Neuron (in vitro differentiated cells): ENCODE measurements around the gene CDH4.

Source experiments
- H2AFZ ChIP-seq: one replicate; pipeline ENCODE4 v1.6.1; 2013; ENCODE audit warnings: low read depth, mild to moderate bottlenecking, inconsistent platforms, low read length, moderate library complexity
- H3K27me3 ChIP-seq: one replicate; pipeline ENCODE4 v1.6.1; 2013; ENCODE audit warnings: low read length; ENCODE audit not compliant: insufficient read depth
- H3K36me3 ChIP-seq: one replicate; pipeline ENCODE4 v1.6.1; 2013; ENCODE audit warnings: low read length; ENCODE audit not compliant: insufficient read depth
- H3K4me1 ChIP-seq: one replicate; pipeline ENCODE4 v1.6.1; 2013; ENCODE audit warnings: low read length; ENCODE audit not compliant: insufficient read depth
- H3K4me3 ChIP-seq: 2 replicates; pipeline ENCODE4 v1.5.1; 2013; ENCODE audit warnings: mild to moderate bottlenecking, low read length, moderate library complexity
- H3K9me3 ChIP-seq: one replicate; pipeline ENCODE4 v1.6.1; 2013; ENCODE audit warnings: low read length

Gene CDH4

DNA sequence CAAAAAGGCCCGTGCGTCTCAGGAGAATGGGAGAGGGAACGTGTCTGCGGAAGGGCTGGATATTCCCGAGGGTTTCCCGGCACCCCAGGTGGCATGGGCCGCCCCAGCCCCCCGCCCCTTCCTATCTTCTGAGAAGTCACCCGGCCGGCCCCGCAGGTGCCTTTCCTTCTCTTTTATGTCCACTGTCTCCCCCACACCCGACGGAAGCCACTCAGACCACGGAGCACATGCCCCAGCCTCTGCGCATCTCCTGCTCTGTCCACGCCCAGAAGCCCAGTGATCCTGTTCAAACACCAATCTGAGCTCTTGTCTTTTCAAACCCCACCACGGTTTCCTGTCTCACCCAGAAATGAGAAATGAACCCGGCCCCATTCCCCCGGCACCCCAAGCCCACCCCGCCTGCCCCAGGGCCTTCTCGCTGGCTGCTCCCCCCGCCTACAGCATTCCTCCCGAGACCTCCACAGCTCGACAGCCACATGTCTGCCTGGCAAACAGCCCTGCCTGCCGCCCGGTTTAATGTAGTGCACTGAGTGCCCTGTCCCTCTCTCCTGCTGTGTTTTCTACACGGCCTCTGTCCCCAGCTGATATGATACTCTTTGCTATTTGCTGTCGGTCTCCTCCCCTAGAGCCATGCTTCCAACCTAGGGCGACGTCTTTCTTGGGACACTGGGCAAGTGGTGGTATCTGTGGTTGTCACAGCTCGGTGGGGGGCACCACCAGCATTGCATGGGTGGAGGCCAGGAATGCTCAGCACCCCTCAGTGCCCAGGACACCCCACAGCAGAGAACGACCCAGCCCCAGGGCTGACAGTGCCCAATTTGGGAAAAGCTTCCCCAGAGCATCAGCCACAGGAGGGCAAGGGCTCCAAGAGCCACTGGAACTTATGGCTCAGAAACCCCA lies 630.9 kb downstream of the CDH4 start:
- H3K4me3 ChIP-seq = no peak overlapping the region
- no peak overlapping the region for H2AFZ ChIP-seq

DNA sequence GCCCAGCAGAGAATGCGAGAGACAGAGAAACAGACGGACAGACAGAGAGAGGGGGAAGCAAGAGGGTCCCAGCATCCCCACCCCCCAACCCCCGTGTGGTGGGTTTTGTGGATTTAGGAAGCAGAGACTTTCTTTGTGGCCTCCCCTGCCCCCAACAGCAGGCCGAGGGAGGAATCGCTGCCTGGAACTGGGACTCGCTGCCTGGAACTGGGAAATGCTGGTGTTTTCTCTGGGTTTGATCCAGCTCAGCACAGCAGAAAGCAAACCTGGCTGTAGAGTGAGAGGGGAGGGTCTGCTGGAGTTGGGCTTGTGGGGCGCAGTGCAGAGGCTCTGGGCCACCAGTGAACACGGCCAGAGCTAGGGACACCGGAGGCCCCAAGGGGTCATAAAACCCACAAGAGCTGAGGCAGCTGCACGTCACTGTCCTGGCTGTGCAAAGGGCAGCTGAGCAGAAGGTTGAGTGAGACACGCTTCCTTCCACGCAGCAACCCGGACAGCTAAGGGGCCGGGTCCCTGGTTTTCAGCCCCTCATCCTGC lies 631.9 kb downstream of the CDH4 start:
- no peaks in the 10 kb centered on the region for H3K27me3 ChIP-seq
- no peak overlapping the region for H3K4me3 ChIP-seq
- H3K4me1 ChIP-seq = no peaks in the 10 kb centered on the region
- no peaks in the 10 kb centered on the region for H3K36me3 ChIP-seq
- no peaks in the 10 kb centered on the region for H3K9me3 ChIP-seq
- H2AFZ ChIP-seq = no peak overlapping the region

More for the DNA sequence above, 630.9 kb downstream of the CDH4 start:
- H3K36me3 ChIP-seq = no peaks in the 10 kb centered on the region
- no peaks in the 10 kb centered on the region for H3K4me1 ChIP-seq
- H3K9me3 ChIP-seq = no peaks in the 10 kb centered on the region
- no peaks in the 10 kb centered on the region for H3K27me3 ChIP-seq

DNA sequence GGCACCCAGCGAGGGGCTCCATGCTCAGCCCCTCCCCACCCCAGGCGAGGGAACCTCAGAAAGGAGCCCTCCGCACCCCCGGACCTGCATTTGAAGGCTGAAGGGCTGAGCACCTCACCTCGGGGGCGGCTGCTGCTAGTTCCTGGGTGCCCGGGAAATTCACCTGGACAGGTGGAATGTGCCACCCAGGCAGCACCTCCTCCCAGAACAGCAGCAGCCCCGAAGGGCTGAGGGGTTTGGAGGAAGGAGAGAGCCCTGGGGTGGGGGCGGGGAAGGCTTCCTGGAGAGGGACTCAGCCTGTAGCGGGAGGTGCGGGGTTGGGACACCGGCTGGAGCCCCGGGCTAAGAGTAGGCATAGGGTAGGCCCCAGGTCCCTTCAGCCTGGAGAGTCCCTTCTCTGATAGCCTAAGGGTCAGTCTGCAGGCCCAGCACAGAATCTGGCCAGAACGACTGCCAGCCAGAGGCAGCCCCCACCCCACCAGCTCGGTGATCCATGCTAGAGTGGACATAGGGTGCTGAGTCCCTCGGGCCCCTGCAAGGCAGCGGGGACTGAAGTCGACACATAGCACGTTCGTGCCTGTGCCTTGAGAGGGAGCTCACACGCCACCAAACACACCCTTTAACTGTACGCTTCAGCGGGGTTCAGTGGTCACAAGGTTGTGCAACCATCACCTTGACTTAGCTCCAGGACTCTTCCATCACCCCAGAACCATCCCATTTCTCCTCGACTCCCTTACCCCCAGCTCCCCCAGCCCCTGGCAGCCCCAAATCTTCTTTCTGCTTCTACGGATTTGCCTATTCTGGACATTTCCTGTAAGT lies 632.7 kb downstream of the CDH4 start:
- Histone ChIP-seq H3K27me3 (no peaks in the 10 kb centered on the region), H3K9me3 (no peaks in the 10 kb centered on the region), H3K4me1 (no peaks in the 10 kb centered on the region), H3K4me3 (no peak overlapping the region), H3K36me3 (no peaks in the 10 kb centered on the region), H2AFZ (no peak overlapping the region)

DNA sequence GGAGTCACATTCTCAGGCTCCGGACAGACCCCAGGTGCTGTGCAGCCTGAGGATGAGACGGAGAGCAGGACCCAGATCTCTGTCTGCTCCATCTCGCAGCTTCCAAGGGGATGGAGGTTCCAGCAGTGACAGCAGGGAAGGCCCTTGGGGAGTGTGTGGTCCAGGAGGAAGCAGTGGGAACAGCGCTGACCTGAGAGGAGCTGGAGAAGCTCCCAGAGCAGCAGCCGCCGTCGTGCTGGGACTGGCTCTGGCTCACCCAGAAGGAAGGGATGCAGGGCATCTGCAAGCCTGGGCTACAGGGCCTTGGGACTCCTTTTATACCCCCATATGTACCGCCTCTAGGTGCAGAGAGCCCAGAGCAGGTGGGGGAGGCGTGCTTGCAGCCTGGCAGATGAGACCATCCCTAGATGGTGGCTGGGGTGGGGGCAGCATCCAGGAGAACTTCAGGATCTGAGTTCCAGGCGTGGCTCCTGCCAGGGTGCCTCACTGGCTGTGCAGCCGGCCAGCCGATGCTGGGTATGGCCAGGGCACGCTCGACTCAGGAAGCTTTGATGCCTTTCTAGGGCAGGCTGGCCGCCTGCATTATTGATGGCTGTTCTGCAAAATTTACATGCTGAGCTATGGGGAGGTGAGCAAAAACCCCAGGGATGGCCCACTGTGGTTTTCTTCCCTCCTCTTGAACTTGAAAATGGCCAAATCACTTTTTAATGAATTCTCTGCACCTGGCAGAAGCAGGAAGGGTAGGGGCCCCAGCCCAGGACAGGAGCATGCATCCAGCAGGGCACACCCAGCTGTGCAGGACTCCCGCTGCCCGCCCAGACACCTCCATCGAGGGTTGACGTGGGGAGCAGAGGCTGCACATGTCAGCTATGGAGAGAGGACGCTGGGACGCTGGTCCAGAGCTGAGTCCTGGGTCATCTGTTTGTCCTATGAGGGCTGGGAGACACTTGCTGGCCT lies 634.0 kb downstream of the CDH4 start:
- H3K4me3 ChIP-seq = no peak overlapping the region
- no peaks in the 10 kb centered on the region for H3K4me1 ChIP-seq
- no peaks in the 10 kb centered on the region for H3K9me3 ChIP-seq
- H2AFZ ChIP-seq = no peak overlapping the region
- no peaks in the 10 kb centered on the region for H3K36me3 ChIP-seq
- no peaks in the 10 kb centered on the region for H3K27me3 ChIP-seq

DNA sequence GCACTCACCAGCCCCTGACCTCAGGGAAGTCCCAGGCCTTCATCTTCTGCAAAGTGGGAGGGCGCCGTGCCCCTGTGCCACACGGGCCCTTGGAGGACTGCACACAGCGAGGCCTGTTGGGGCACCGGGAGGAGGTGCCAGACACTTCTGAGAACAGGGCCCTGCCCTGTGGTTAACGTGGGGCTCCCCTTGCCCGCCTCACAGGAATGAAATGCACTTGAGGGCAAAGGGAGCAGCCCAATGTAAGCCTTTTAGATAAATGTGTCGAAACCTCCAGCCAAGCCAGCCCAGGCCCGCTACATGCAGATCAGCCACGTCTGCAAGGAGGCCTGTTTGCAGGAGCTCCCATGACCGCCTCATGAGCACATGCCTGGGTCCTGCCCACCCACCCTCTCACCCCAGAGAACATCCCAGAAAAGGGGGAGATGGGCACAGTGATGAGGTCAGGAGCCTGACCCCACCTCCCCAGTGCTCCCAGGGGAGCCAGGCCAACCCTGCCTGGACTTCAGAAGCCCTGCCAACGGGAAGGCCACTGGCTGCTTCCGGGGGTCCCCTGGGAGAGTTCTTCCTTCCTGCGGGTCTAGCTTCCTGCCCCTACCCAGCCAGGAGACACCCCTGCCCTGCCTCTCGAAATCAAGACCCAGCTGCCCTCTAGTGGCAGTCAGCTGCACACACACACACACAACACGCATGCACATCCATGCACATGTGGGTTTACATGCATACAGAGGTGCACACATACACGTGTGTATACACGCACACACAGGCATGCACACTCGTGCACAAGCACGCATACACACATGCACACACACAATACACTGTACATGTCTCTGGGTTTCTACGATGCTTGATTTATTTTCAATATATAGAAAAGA lies 634.9 kb downstream of the CDH4 start:
- Histone ChIP-seq H3K36me3 (no peaks in the 10 kb centered on the region), H3K9me3 (no peaks in the 10 kb centered on the region), H2AFZ (no peak overlapping the region), H3K4me1 (no peaks in the 10 kb centered on the region), H3K4me3 (no peak overlapping the region), H3K27me3 (no peaks in the 10 kb centered on the region)

DNA sequence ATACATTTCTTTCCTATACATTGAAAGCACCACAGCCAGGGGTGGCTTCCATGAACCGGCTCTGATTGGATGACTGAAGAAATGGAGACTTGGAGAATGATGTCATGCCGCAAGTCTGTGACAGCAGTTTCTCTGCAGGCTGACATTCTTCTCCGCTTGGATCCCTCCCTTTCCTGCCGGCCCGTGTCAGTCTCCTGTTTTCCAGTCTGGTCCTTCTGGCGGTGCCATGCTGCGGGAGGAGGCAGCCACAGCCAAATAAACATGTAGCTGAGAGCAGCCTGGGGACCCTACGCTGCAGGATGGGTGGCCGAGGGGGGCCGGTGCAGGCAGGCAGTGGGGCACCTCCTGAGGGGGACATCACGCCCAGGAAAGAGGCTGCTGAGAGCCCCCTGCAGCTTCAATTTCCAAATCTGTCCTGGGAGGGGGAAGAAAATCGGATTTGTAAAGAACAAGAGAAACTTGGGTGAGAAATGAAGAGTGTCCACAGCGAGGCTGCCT lies 635.6 kb downstream of the CDH4 start:
- H3K4me1 ChIP-seq = no peaks in the 10 kb centered on the region
- no peaks in the 10 kb centered on the region for H3K27me3 ChIP-seq
- no peak overlapping the region for H3K4me3 ChIP-seq
- H3K36me3 ChIP-seq = no peaks in the 10 kb centered on the region
- no peaks in the 10 kb centered on the region for H3K9me3 ChIP-seq
- H2AFZ ChIP-seq = no peak overlapping the region

DNA sequence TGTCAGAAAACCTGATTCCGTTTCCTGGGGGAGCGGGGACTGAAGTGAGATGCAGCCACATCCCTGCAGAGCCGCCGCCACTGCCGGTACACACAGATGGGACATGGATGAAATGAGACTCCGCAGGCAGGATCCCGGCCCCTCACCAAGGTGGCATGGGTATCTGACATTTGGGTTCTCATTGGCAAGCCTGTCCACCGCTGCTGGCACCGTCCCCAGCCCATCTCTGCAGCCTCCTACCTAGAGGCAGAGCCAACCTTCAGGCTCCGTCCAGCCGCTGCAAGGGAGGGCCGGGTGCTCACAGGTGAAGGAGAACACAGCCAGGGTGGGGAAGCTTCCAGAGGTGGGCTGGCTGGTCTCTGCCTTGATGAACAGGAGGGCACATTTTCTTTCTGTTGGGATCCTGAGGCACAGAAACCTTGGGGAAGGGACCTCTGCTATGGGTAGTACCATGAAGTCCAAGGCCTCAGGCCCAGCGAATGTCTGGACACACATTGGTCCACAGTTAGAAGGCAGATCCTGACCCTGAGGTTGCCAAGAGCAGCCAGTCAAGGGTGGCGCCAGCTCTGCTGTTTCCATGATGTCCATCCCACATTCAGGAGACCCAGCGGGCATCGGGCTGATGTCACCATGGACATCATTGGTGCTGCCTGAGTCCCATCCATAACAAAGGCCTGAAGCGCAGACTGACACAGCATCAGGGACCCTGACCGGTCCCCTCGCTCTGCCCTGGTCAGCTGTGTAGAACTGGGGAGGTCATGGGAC lies 636.2 kb downstream of the CDH4 start:
- Histone ChIP-seq H3K9me3 (no peaks in the 10 kb centered on the region), H3K4me1 (no peaks in the 10 kb centered on the region), H3K4me3 (no peak overlapping the region), H3K27me3 (no peaks in the 10 kb centered on the region), H2AFZ (no peak overlapping the region), H3K36me3 (no peaks in the 10 kb centered on the region)

DNA sequence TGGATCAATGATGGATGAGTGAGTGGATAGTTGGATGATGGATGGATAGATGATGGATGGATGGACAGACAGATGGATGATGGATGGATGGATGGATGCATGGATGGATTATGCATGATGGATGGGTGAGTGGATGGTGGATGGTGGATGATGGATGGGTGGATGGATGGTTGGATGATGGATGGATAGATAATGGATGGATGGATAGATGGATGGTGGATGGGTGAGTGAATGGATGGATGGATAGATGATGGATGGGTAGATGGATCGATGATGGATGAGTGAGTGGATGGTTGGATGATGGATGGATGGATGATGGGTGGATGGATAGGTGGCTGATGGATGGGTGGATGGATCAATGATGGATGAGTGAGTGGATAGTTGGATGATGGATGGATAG lies 637.6 kb downstream of the CDH4 start:
- Histone ChIP-seq H3K4me3 (no peak overlapping the region), H3K9me3 (no peaks in the 10 kb centered on the region), H2AFZ (no peak overlapping the region), H3K27me3 (no peaks in the 10 kb centered on the region), H3K36me3 (no peaks in the 10 kb centered on the region), H3K4me1 (no peaks in the 10 kb centered on the region)

DNA sequence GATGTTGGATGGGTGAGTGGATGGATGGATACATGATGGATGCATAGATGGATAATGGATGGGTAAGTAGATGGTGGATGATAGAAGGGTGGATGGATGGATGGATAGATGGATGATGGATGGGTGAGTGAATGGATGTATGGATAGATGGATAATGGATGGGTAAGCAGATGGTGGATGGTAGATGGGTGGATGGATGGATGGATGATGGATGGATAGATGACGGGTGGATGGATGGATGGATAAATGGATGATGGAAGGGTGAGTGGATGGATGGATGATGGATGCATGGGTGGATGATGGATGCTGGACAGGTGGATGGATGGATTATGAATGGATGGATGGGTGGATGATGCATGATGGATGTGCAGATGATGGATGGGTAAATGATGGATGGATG lies 638.1 kb downstream of the CDH4 start:
- Histone ChIP-seq H3K9me3 (no peaks in the 10 kb centered on the region), H2AFZ (no peak overlapping the region), H3K36me3 (no peaks in the 10 kb centered on the region), H3K27me3 (no peaks in the 10 kb centered on the region), H3K4me3 (no peak overlapping the region), H3K4me1 (no peaks in the 10 kb centered on the region)

DNA sequence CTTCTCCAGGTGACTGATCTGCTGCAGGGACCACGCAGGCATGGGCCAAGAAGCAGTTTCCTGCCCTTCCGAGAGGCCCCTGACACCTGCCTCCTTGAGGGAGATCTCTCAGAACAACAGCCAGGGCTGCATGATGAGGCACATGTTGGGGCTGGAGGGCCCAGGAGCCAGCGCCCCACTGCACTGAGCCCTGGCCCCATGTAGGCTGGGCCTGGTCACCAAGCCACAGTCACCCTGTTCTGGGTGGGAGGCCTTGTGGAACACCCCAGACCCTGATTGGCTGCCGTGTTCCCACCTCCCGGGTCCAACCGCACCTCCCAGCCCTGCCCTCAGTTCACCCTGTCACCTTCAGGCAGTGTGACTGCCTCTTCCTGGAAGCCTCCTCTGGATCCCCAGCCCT lies 639.4 kb downstream of the CDH4 start:
- Histone ChIP-seq H3K36me3 (no peaks in the 10 kb centered on the region), H3K4me1 (no peaks in the 10 kb centered on the region), H3K27me3 (no peaks in the 10 kb centered on the region), H3K9me3 (no peaks in the 10 kb centered on the region), H2AFZ (no peak overlapping the region), H3K4me3 (no peak overlapping the region)

DNA sequence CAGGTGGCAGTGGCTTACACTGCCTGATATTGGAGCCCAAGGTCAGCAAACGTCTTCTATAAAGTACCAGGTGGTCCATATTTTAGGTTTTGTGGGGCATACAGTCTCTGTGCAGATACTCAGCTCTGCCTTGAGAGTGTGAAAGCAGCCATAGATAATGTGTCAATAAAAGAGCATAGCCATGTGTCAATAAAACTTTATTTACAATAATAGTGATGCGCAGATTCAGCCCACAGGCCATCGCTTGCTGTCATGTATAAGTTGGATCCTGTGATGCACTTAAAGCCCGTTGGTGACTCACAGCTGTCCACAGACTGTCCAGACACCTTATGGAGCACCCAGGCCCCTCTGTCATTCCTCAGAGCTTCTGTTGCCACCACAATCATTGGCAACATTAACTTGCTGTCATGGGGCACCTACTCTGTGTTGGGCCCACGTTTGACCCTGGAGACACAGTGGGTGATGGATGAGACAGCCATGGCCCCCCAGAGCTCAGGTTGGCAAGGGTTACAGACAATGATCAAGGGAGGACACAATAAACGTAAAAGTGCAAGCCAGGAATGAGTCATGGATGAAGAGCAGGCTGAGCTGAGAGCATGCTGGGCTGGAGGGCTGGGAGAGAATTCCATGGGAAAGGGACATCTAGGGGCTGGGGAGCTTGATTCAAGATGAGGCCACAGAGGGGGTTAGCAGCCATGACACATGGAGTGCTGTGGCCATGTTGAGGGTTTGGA lies 640.0 kb downstream of the CDH4 start:
- no peaks in the 10 kb centered on the region for H3K27me3 ChIP-seq
- no peaks in the 10 kb centered on the region for H3K4me1 ChIP-seq

More for the DNA sequence above, 640.0 kb downstream of the CDH4 start:
- Histone ChIP-seq H3K4me3 (no peak overlapping the region), H3K36me3 (no peaks in the 10 kb centered on the region), H3K9me3 (no peaks in the 10 kb centered on the region), H2AFZ (no peak overlapping the region)
